GM18909 (cell line): Measurements from ENCODE around the gene NPR1.

Source experiments
- ATAC-seq: cut with Tn5 transposase; IDR thresholded peaks from one replicate; pipeline ENCODE4 v1.9.1; 2021; ENCODE audit warnings: mild to moderate bottlenecking; ENCODE audit not compliant: unreplicated experiment, poor library complexity

Gene NPR1

DNA sequence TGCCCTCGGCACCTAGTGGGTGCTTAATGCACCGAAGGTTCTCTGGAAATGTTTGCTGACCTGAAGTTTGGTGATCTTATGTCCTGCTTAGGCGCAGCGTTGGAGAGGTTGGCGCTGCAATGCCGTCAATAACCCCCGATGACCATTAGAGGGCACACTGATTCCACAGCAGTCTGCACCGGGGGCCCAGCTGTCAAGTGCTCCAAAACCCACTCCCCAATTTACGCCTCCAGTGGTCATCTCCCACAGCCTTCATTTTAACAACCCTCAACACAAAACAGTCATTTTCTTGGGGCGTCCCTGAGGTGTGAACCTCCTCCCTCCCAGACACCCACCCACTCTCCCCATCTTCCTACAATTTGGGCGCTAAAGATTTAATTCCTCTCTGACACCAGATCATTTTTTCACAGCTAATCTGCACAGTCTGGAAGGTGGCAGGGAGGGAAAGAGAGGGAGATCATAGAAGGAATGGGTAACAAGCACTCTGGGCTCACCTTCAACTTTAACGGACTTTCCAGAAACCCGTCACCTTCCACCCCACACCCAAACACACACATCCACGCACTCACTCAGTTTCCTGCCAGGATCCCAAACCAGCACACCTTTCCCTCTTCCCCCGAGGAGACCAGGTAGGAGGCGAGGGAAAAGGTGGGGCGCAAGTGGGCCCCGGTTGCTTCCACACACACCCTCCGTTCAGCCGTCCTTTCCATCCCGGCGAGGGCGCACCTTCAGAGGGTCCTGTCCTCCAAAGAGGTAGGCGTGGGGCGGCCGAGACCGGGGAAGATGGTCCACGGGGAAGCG lies 570 bp upstream of the NPR1 start:
- ATAC-seq = no peak

DNA sequence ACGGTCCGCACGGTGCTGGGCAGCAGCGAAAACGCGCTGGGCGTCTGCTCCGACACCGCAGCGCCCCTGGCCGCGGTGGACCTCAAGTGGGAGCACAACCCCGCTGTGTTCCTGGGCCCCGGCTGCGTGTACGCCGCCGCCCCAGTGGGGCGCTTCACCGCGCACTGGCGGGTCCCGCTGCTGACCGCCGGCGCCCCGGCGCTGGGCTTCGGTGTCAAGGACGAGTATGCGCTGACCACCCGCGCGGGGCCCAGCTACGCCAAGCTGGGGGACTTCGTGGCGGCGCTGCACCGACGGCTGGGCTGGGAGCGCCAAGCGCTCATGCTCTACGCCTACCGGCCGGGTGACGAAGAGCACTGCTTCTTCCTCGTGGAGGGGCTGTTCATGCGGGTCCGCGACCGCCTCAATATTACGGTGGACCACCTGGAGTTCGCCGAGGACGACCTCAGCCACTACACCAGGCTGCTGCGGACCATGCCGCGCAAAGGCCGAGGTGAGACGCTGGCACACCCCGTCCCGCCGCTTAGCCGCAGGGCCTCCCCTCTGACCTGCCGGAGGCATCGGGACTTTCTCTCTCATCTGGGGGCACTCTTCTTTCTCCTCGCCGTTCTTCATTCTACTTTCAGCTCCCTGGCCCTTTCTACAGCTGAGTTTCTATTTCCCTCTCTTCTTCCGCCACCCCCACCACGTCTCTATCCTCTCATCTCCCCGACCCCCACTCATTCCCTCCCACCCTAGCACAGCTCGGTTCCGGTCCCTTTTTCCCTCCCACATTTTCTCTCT lies 1.0 kb downstream of the NPR1 start:
- no peak for ATAC-seq

DNA sequence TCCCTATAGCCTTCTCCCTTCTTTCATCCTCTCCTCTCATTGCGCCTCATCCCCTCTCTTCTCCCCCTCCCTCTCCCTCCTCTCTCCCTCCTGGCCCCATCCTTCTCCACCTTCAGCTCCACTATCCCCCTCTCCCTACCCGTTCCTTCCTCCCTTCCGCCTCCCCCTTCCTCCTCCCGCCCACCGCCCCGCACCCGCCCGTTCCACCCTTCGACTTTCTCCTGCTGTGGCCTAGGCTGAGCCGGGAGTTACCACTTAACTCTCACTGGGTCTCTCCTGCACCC lies 1.6 kb downstream of the NPR1 start:
- no peak for ATAC-seq

GRCh38 chr1:153682730-153683129 lies 4.2 kb downstream of the NPR1 start:
- no peak for ATAC-seq

DNA sequence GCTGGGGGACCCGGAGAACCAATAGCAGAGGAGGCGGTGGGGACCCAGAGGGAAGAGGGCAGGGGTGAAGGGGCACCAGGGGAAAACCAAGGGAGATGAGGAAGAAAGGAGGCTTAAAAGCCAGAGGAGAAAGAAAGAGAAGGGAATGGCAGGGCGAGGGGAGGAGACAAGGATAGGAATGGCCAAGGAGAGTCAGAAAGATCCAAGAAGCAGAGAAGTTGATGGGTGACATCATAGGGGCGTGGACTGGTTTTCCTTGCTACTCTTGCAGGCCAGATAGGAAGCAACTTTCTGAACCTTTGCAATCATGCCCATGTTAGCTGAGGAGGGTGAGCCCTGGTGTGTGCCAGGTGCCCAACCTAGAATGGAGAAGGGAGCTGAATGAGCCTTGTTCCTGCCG lies 5.4 kb downstream of the NPR1 start:
- no peak for ATAC-seq

DNA sequence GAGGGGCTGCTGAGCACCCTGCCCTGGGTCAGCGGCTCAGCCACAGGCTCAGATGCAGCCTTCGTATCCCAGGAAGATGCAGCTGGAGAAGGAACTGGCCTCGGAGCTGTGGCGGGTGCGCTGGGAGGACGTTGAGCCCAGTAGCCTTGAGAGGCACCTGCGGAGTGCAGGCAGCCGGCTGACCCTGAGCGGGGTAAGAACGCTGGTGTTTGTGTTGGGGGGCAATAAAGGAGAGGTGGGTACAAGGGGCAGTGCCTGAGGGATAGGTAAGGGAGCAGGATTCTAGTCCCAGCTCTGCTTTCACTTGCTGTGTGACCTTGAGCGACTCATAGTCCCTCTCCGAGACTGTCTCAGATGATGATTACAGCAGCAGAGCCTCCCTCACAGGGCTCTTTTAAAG lies 6.4 kb downstream of the NPR1 start:
- no peak for ATAC-seq

DNA sequence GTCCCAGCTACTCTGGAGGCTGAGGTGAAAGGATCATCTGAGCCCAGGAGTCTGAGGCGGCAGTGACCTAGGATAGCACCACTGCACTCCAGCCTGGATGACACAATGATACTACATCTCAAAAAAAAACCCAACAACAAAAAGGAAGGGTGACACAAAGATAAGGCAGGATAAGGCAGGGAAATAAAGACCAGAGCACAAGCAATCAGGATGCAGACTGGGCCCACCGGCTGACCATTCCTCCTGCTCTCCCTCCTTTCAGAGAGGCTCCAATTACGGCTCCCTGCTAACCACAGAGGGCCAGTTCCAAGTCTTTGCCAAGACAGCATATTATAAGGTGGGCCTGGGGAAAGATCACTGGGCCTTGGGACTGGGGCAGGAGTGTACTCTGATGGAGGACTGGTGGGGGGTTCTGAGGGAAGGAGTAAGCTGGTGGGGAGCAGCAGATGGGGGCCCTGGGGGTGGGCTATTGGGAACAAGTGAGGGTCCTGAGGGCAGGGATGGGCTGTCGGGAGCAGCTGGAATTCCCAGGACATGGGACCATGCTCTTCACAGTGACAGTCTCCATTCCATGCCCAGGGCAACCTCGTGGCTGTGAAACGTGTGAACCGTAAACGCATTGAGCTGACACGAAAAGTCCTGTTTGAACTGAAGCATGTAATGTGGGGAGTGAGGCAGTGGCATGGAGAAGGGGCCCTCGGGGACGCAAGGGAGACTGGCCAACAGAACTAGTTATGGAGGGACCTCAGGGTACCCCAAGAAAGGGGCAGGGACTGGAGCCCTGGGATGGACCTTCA lies 7.3 kb downstream of the NPR1 start:
- ATAC-seq = no peak

DNA sequence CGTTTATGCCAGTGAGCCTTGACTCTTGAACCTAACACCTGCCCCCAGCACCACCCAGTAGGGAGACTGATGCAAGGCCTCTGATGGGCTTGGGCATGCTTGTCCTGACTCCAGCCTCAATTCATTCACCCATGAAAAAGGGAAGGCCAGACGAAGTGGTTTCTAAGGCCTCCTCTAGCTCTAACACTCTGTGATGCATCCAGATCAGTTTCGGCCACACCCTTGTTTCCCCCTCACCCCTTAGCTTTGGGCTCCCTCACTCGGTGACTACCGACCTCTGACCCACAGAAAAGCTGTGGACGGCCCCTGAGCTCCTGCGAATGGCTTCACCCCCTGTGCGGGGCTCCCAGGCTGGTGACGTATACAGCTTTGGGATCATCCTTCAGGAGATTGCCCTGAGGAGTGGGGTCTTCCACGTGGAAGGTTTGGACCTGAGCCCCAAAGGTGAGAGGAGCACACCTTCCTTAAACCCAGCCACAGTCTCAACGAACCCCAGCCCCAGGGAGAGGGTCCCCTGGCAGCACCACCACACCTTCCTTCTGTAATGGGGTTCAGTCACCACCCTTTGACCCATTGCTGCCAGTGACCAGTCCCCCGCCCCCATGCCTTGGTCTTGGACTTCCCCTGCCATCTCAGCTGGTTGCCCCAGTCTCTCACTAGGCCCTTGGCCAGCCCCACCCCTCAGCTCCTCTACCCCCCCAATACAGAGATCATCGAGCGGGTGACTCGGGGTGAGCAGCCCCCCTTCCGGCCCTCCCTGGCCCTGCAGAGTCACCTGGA lies 9.0 kb downstream of the NPR1 start:
- no peak for ATAC-seq

- no peak for ATAC-seq
Observed at GRCh38 chr1:153688276-153688675, 9.8 kb downstream of the NPR1 start.

DNA sequence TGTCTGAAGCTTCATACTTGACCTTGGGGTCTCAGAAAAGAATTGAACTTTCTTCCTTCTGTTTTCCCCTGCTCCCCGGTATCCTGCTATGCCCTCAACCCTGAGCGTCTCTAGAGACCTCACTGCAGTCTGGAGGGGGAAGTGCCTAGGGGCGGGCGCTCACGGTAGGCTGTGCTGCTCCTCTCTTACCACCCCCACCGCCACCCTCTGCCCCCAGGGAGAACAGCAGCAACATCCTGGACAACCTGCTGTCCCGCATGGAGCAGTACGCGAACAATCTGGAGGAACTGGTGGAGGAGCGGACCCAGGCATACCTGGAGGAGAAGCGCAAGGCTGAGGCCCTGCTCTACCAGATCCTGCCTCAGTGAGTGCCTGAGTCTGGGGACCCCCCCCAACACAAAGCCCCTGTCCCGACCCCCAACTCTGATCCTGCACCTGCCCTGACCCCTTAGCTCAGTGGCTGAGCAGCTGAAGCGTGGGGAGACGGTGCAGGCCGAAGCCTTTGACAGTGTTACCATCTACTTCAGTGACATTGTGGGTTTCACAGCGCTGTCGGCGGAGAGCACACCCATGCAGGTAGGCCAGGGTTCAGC lies 10.3 kb downstream of the NPR1 start:
- no peak for ATAC-seq

GRCh38 chr1:153693466-153693865 lies 15.0 kb downstream of the NPR1 start:
- ATAC-seq = no peak

GRCh38 chr1:153696741-153697140 lies 18.3 kb downstream of the NPR1 start:
- no peak for ATAC-seq

DNA sequence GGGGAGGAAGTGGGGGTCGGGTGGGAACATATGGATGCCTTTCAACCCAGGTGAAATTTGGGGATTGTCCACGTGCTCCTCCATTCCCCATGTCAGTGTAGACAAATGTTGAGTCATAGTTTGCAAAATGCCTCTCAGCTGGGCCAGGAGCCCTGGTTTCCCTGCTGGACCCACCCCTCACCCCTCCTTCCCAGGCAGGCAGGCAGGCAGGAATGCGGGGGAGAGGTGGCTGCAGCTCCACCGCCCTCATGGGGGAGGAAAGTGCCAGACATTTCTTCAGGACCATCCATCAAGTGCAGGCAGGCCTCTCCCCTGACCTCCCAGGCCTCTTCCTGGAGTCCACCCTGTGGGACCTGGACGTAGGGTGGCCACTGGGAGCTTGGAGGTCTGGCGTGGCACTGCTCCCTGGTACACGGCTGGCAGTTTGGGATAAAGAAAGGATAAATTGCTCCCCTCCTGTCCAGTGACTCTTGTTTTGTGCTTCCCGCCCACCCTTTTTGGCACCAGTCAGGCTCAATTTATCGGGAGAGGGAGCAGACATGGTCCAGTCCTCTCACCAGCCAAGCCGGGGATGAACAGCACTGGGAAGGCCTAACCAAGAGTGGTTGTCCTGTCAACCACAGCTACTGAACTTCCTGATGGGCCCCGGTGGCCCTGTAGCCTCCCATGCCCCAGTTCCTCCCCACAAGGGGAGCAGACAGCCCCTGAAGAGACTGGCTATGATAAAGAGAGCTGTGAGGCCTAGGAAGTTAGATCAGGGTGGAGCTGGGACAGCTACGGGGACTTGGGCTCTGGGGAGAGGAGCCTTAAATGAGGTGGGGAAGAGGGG lies 18.9 kb downstream of the NPR1 start:
- no peak for ATAC-seq

DNA sequence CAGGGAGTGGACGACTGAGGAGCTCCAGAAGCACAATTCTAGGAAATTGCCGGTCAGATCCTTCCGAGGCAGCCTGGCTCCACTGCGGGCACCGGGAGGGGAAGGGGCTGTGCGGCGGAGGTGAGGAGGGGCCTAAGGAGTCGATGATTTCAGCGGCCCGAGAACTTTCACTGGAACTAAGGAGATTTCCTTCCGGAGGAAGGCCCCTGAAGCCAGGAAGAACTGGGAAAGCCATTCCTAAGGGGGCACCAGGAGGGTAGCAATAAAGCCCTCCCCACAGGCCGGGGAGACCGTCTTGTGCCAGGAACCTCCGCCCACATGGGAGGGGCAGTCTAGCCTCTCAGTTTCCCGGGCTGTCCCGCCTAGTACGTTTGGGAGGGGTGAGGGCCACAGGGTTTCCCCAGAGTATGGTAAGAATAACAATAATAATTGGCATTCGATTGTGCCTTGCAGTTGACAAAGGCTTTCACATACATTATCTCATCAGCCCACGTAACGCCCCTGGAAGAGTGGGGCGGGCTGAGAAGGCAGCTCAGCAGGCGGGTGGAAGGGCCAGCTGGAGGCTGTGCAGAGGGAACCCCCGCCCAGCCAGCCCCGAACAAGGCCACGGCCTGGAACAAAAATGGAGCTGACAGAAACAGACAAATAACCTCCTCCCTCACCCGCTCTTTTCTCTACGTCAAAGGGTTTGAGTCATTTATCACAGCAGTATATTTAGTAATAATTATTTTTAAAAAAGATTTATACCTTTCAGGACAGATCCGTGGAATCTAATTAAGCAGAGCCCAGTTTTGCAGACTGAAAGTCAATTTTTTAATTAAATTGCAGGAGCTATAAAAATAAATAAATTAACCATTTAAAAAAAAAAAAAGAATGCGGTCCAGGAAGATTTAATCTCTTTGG lies 19.8 kb downstream of the NPR1 start:
- no peak for ATAC-seq

- ATAC-seq = no peak
Observed at GRCh38 chr1:153698923-153699714, 20.6 kb downstream of the NPR1 start.

DNA sequence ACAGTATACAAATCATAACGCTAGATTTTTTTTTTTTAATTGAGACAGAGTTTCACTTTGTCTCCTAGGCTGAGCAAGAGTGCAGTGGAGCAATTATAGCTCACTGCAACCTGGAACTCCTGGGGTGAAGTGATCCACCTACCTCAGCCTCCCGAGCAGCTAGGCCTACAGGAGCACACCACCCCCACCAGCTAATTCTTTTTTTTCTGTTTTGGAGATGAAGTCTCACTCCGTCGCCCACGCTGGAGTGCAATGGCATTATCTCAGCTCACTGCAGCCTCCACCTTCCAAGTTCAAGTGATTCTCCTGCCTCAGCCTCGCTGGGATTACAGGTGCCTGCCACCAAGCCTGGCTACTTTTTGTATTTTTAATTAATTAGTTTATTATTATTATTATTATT lies 21.3 kb downstream of the NPR1 start:
- ATAC-seq = no peak

- no peak for ATAC-seq
Observed at GRCh38 chr1:153705484-153705883, 27.0 kb downstream of the NPR1 start.
